ENCODE measurements around the gene STH. TPM values are rescaled to one million over a fixed set of nuclear protein-coding genes. Genes with fewer than 3 reads are reported as not detected.

The STH gene
- total and polyA plus RNA-seq, 10 of the 15 experiments (the other 5 are each of a cell fraction or from before 2014, with no cell fraction given) = not detected

DNA sequence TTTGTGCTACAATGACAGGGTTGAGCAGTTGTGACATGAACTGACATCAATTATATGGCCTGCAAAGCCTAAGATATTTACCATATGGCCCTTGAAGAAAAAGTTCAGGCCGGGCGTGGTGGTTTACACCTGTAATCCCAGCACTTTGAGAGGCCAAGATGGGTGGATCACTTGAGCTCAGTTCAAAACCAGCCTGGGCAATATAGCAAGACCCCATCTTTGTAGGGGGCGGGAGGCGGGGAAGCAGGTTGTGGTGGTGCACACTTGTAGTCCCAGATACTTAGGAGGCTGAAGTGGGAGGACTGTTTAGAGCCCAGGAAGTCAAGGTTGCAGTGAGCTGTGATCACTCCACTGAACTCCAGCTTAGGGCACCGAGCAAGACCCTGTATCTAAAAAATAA lies 48.3 kb downstream of the STH start:
- in situ Hi-C loops (cut with MboI) (no loop called here), intact Hi-C loops (cut with micrococcal nuclease; ENCODE audit: unreplicated experiment) (no loop called here)
- TF ChIP-seq FOS (IDR thresholded peaks at IDR 0.05; ENCODE audit: borderline replicate concordance, extremely low read depth, insufficient read length) (no peak), BRCA1 (IDR thresholded peaks at IDR 0.05; ENCODE audit: low read depth, low read length) (no peak), RELA (IDR thresholded peaks at IDR 0.05; ENCODE audit: borderline replicate concordance, partially characterized antibody) (no peak), HDAC2 (IDR thresholded peaks at IDR 0.05) (no peak), NR2C1 (IDR thresholded peaks at IDR 0.05) (no peak), ZNF24 (IDR thresholded peaks at IDR 0.05) (no peak), FOXK2 (IDR thresholded peaks at IDR 0.05) (no peak), PAX5 (IDR thresholded peaks at IDR 0.05; ENCODE audit: borderline replicate concordance, low read depth, low read length) (no peak), MEF2A (IDR thresholded peaks at IDR 0.05; ENCODE audit: insufficient read depth, low read depth, low read length) (no peak), EZH2 (IDR thresholded peaks at IDR 0.05; ENCODE audit: borderline replicate concordance, control insufficient read depth, low read depth, low read length) (no peak), GATAD2B (conservative IDR thresholded peaks at IDR 0.05; ENCODE audit: low read depth) (no peak), ASH2L (IDR thresholded peaks at IDR 0.05; ENCODE audit: borderline replicate concordance, low read depth) (no peak), CHD4 (IDR thresholded peaks at IDR 0.05) (no peak), CBFB (IDR thresholded peaks at IDR 0.05; ENCODE audit: low read depth) (no peak), SIN3A (IDR thresholded peaks at IDR 0.05; ENCODE audit: low read depth, low read length) (no peak), E2F4 (IDR thresholded peaks at IDR 0.05; ENCODE audit: low read depth, low read length) (no peak)
- TF ChIP-seq, protein P1, sequence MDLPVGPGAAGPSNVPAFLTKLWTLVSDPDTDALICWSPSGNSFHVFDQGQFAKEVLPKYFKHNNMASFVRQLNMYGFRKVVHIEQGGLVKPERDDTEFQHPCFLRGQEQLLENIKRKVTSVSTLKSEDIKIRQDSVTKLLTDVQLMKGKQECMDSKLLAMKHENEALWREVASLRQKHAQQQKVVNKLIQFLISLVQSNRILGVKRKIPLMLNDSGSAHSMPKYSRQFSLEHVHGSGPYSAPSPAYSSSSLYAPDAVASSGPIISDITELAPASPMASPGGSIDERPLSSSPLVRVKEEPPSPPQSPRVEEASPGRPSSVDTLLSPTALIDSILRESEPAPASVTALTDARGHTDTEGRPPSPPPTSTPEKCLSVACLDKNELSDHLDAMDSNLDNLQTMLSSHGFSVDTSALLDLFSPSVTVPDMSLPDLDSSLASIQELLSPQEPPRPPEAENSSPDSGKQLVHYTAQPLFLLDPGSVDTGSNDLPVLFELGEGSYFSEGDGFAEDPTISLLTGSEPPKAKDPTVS (IDR thresholded peaks at IDR 0.05; ENCODE audit: low read depth, low read length) = no peak
- TF ChIP-seq, protein P2, sequence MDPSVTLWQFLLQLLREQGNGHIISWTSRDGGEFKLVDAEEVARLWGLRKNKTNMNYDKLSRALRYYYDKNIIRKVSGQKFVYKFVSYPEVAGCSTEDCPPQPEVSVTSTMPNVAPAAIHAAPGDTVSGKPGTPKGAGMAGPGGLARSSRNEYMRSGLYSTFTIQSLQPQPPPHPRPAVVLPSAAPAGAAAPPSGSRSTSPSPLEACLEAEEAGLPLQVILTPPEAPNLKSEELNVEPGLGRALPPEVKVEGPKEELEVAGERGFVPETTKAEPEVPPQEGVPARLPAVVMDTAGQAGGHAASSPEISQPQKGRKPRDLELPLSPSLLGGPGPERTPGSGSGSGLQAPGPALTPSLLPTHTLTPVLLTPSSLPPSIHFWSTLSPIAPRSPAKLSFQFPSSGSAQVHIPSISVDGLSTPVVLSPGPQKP (IDR thresholded peaks at IDR 0.05; ENCODE audit: low read depth, low read length) = no peak
- TF ChIP-seq, protein P3, sequence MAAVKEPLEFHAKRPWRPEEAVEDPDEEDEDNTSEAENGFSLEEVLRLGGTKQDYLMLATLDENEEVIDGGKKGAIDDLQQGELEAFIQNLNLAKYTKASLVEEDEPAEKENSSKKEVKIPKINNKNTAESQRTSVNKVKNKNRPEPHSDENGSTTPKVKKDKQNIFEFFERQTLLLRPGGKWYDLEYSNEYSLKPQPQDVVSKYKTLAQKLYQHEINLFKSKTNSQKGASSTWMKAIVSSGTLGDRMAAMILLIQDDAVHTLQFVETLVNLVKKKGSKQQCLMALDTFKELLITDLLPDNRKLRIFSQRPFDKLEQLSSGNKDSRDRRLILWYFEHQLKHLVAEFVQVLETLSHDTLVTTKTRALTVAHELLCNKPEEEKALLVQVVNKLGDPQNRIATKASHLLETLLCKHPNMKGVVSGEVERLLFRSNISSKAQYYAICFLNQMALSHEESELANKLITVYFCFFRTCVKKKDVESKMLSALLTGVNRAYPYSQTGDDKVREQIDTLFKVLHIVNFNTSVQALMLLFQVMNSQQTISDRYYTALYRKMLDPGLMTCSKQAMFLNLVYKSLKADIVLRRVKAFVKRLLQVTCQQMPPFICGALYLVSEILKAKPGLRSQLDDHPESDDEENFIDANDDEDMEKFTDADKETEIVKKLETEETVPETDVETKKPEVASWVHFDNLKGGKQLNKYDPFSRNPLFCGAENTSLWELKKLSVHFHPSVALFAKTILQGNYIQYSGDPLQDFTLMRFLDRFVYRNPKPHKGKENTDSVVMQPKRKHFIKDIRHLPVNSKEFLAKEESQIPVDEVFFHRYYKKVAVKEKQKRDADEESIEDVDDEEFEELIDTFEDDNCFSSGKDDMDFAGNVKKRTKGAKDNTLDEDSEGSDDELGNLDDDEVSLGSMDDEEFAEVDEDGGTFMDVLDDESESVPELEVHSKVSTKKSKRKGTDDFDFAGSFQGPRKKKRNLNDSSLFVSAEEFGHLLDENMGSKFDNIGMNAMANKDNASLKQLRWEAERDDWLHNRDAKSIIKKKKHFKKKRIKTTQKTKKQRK (IDR thresholded peaks at IDR 0.05; ENCODE audit: low read depth, low read length) = no peak
- Histone ChIP-seq H3K4me2 (ENCODE audit: control insufficient read depth, insufficient read depth) (no peak overlapping the region), H3K9ac (ENCODE audit: control insufficient read depth, insufficient read depth, low read length) (no peak overlapping the region), H2AFZ (ENCODE audit: control insufficient read depth, low read depth, low read length) (no peak overlapping the region), H3K4me1 (ENCODE audit: control insufficient read depth, insufficient read depth, low read length) (peaks cover 8% of the 10 kb centered on the region), H3K36me3 (ENCODE audit: control insufficient read depth in 2 of 2, insufficient read depth in 2 of 2, low read length in 1 of 2) (peaks cover 13 to 32% of the 10 kb centered on the region in 2 experiments), H3K27ac (ENCODE audit: control insufficient read depth, insufficient read depth) (no peak overlapping the region), H3K27me3 (replicated peaks in 1 of 2; ENCODE audit: control insufficient read depth in 2 of 2, insufficient read depth in 2 of 2, low read length in 1 of 2) (no peaks in the 10 kb centered on the region), H4K20me1 (ENCODE audit: control insufficient read depth, insufficient read depth) (no peaks in the 10 kb centered on the region), H3K4me3 (no peak overlapping the region), H3K9me3 (replicated peaks; ENCODE audit: control insufficient read depth, insufficient read depth, low read length) (no peaks in the 10 kb centered on the region), H3K79me2 (ENCODE audit: control insufficient read depth, insufficient read depth, low read length) (no peaks in the 10 kb centered on the region)
- ChIA-PET RAD21 (ENCODE audit: unreplicated experiment) (interaction anchor here (0.6 kb wide), 1 partner anchor 65 kb away, joined by 5 read pairs; no protein-coding TSS in a partner anchor), CTCF (interaction anchor here (1.1 to 5.8 kb wide), 4 partner anchors 13 to 166 kb away, joined by 5 to 120 read pairs (median 30); partner anchors contain the start of gene KANSL1), SMC1A (ENCODE audit: uncharacterized antibody, unreplicated experiment) (interaction anchor here (0.7 to 1.3 kb wide), 3 partner anchors 98 to 166 kb away, joined by 3 to 6 read pairs (median 3); no protein-coding TSS in a partner anchor), POLR2A (no interaction called here)
- BruUV-seq (replicated peaks) = no TSS peak
- WGBS (ENCODE audit: insufficient coverage, insufficient replicate concordance, low lambda C conversion rate, missing lambda C conversion rate) = 100% methylated on average over 5 of the region's 5 CpGs
- no peak for DNase-seq (ENCODE audit: low read depth, low spot score)
- no peak for FAIRE-seq
- no peak for ATAC-seq

Data from GM12878 (cell line).